Epithelial cell of esophagus (primary cell): ENCODE measurements around the gene SERGEF.

Experiments
- DNase-seq: peaks from one replicate; pipeline ENCODE4 v3.0.0; 2010; ENCODE audit warnings: low read depth
- H3K4me3 ChIP-seq: 2 replicates; pipeline ENCODE4 v1.5.1; 2011; ENCODE audit warnings: mild to moderate bottlenecking, low read length, control low read depth
- TF ChIP-seq, protein P1 (sequence below): IDR thresholded peaks from 2 replicates; pipeline ENCODE4 v1.5.1; 2011; ENCODE audit warnings: low read depth, mild to moderate bottlenecking, low read length, control low read depth, inconsistent platforms; ENCODE audit not compliant: insufficient read depth; ENCODE audit errors: missing control alignments

SERGEF gene

DNA sequence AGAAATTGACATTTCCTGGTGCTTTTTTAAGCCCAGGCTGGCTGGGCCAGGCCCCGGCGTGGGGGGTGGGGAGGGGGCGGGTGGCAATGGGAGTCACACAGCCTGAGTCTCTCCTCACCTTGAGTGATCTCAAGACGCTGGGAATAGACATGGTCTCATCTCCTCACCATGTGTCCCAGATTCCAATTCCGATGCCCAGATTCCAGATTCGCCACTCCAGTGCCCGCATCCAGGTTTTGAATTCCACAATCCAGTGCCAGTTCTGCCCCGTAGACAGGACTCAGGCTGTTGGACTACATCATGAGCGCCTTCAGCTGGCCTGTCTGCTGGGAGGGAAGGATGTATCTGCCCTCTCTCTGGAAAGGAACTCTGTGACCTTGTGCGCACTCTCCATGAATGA is 259.2 kb downstream of the SERGEF start:
- no peak overlapping the region for H3K4me3 ChIP-seq
- TF ChIP-seq, protein P1, sequence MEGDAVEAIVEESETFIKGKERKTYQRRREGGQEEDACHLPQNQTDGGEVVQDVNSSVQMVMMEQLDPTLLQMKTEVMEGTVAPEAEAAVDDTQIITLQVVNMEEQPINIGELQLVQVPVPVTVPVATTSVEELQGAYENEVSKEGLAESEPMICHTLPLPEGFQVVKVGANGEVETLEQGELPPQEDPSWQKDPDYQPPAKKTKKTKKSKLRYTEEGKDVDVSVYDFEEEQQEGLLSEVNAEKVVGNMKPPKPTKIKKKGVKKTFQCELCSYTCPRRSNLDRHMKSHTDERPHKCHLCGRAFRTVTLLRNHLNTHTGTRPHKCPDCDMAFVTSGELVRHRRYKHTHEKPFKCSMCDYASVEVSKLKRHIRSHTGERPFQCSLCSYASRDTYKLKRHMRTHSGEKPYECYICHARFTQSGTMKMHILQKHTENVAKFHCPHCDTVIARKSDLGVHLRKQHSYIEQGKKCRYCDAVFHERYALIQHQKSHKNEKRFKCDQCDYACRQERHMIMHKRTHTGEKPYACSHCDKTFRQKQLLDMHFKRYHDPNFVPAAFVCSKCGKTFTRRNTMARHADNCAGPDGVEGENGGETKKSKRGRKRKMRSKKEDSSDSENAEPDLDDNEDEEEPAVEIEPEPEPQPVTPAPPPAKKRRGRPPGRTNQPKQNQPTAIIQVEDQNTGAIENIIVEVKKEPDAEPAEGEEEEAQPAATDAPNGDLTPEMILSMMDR = no peak
- DNase-seq = no peak

DNA sequence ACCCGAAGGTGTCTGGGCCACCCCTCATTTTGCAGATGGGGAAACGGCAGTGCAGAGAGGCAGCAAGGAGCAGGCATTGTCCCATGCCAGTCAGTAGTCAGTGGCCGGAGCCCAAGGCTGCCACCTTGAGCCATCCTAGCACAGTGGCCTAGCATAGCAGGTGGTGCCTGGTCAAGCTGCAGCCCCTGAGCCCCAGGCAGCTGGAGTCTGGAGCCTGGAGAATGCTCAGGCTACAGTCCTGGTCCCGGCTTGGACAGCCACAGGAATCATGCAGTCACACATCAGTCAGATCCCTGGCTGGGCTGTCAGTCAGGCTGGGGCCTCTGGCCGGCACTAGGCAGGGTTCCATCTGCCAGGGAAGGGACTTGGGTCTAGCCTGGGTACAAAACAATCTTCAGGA is 259.7 kb downstream of the SERGEF start:
- TF ChIP-seq, protein P1 = no peak
- no peak overlapping the region for H3K4me3 ChIP-seq
- DNase-seq = no peak

DNA sequence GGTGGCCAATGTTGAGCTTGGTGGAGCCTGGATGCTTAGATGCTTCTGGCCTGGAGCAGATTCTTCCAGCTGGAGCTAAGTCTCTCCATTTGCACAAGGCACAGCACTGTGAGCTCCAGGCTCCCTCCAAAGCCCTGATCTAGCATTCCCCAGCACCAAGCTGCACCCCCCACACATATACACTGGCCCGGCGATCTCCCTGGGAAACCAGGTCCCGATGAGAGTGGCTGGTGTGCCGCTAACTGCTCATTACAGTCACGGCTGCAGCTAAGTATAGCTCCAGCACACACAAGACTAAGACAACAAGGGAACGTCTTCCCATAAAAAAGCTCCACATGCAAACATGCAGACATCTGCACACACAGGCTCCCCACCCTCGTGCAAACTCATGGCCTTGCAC is 260.7 kb downstream of the SERGEF start:
- no peak for DNase-seq
- H3K4me3 ChIP-seq = no peak overlapping the region

DNA sequence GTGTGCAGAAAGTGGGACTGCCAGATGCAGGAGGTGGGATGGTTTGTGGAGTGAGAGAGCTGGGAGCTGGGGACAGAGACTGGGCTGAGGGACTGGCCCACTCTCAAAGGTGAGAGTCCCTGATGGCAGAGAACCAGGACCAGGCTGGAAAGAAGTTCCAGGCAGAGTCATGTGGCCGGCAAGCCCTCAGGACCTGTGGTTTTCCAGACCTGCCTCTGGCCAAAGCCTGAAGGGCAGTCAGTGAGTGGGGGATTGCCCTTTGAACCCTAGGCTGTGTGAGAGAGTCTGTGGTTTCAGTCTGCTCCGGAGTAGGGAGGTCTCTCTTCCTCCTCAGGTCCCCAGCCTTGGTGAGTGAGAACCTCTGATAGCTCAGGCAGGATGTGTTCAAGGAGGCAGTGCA is 261.3 kb downstream of the SERGEF start:
- no peak for DNase-seq
- no peak overlapping the region for H3K4me3 ChIP-seq
- TF ChIP-seq, protein P1 = no peak

More for the DNA sequence above, 260.7 kb downstream of the SERGEF start:
- TF ChIP-seq, protein P1 = no peak

DNA sequence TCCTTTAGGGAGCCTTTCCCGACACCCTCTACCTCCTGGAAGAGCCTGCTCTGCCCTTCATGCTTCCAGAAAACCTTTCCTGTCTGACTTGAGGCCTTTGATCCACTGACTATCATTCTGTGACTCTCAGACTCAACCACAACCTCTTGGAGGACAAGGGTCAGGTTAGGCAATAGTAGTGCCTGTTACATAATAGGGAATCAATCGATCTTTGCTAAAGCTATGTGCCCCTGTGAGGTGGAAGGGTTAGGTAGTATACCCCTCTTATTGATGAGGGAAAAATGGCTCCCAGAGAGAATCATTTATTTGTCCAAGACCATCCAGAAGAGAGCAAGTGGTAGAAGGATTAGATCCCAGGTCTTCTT is 262.1 kb downstream of the SERGEF start:
- DNase-seq = no peak
- TF ChIP-seq, protein P1 = no peak
- H3K4me3 ChIP-seq = no peak overlapping the region

DNA sequence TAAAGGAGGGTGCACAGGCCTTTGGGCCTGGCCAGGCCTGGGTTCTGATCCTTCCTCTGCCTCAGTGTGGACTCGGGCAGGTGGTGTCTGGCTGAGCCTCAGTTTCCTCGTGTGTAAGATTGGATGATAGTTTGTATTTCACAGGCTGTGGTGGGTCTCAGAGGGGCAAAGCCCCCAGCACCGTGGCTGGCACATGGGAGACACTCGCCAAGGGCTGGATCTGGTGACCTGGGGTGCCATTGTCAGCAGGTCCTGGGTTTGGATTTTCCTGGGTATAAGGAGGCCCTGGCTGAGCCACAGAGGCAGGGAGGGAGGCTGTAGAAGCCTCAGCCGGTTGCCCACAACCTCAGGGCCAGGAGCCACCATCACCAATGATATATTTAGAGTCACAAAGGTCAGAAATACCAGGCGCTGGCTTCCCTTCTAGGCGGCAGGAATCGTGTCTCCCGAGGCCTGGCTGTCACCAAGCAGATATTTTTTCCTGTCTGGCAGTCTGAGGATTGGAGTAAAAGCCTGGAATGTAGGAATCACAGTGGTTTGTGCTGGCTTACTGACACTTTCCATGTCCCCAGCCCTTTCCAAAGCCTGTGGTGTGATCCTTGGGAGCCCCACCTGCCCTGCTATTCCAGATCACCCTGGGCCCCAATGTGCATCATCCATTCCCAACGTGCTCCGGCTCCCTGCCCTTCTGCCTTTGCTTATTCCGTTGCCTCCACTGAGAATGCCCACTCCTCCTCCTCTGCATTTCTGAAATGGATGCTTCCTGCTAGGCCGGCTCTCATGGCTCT is 262.6 kb downstream of the SERGEF start:
- no peak overlapping the region for H3K4me3 ChIP-seq
- TF ChIP-seq, protein P1 = no peak
- DNase-seq = no peak
